Measurements from ENCODE around the gene GHITM. TPM values are rescaled to one million over a fixed set of nuclear protein-coding genes. Genes with fewer than 3 reads are reported as not detected.
"Not testable (repeated sequence)": the region's sequence is repeated elsewhere in the genome, so short reads cannot be mapped to it uniquely, and the experiment has no call there.

Gene GHITM
- total RNA-seq, 2 experiments from 2014 or later: 198 TPM

DNA sequence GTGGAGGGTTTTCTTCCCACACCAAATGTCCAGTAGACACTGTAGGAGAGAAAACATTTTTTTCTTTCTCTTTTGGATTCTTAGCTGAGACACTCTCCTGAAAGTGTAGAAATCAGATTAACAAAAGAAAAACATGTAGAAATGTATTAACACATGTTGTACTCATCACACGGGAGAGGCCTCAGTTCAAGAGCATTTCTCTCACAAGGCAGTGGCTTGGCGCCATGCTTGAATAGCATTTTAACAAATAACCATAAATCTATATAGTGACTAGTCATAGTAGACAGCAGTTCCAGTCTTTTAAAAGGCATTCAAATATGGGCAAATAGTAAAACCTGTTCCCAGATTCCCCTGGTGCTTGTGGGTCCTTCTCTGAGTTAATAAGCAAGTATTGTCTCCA, 38.3 kb upstream of the GHITM start:
- Mint-ChIP-seq H3K4me1 (ENCODE audit: low read depth) (no peaks in the 10 kb centered on the region), H3K36me3 (ENCODE audit: low read depth) (no peaks in the 10 kb centered on the region), H3K27ac (no peak overlapping the region), H3K4me3 (no peak overlapping the region), H3K27me3 (no peaks in the 10 kb centered on the region), H3K9me3 (no peaks in the 10 kb centered on the region)
- ChIA-PET POLR2A (no interaction called here), CTCF (interaction anchor here (0.5 kb wide), 1 partner anchor 1109 kb away, joined by 3 read pairs; no protein-coding TSS in a partner anchor)
- intact Hi-C loops (cut with micrococcal nuclease): no loop called here
- ATAC-seq (no peak), DNase-seq (no peak)
- TF ChIP-seq, protein P1, sequence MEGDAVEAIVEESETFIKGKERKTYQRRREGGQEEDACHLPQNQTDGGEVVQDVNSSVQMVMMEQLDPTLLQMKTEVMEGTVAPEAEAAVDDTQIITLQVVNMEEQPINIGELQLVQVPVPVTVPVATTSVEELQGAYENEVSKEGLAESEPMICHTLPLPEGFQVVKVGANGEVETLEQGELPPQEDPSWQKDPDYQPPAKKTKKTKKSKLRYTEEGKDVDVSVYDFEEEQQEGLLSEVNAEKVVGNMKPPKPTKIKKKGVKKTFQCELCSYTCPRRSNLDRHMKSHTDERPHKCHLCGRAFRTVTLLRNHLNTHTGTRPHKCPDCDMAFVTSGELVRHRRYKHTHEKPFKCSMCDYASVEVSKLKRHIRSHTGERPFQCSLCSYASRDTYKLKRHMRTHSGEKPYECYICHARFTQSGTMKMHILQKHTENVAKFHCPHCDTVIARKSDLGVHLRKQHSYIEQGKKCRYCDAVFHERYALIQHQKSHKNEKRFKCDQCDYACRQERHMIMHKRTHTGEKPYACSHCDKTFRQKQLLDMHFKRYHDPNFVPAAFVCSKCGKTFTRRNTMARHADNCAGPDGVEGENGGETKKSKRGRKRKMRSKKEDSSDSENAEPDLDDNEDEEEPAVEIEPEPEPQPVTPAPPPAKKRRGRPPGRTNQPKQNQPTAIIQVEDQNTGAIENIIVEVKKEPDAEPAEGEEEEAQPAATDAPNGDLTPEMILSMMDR (IDR thresholded peaks at IDR 0.05): no peak

DNA sequence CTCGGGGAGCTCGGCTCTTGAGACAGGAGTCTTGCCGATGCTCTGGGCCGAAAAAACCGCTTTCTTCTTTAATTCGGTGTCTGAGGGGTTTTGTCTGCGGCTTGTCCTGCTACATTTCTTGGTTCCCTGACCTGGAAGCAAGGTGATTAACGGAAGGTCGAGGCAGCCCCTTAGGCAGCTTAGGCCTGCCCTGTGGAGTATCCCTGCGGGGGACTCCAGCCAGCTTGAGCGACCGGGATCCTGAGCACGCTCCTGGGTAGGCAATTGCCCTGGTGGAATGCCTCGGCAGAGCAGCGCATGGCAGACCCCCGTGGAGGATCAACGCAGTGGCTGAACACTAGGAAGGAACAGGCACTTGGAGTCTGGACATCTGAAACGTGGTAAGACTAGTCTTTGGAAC, 30.5 kb upstream of the GHITM start:
- ChIA-PET POLR2A (no interaction called here), CTCF (no interaction called here)
- Mint-ChIP-seq H3K27ac (no peak overlapping the region), H3K9me3 (no peaks in the 10 kb centered on the region), H3K27me3 (peaks cover 4% of the 10 kb centered on the region), H3K4me3 (no peak overlapping the region), H3K36me3 (ENCODE audit: low read depth) (no peaks in the 10 kb centered on the region), H3K4me1 (ENCODE audit: low read depth) (no peaks in the 10 kb centered on the region)
- ATAC-seq: no peak
- TF ChIP-seq, protein P1 (IDR thresholded peaks at IDR 0.05): no peak
- no peak for DNase-seq
- intact Hi-C loops (cut with micrococcal nuclease): no loop called here

DNA sequence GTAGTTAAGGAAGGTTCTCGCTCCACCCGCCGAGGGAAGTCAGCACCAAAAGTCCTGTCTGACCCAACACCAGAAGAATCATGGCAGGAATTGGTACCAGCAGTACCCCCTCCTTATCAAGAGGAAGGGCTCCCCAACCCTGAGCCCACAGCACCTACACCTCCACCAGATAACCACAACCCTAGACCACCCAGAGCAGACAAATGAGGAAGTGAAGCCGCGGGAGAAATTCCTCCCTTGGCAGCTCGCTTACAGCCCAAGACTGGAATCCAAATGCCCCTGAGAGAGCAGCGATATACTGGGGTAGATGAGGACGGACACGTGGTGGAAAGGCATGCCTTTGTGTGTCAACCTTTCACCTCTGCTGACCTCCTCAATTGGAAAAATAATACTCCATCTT, 29.5 kb upstream of the GHITM start:
- H3K27me3 Mint-ChIP-seq; intact Hi-C loops (cut with micrococcal nuclease); ATAC-seq; H3K36me3 Mint-ChIP-seq (ENCODE audit: low read depth); H3K27ac Mint-ChIP-seq; POLR2A ChIA-PET; H3K4me3 Mint-ChIP-seq; H3K4me1 Mint-ChIP-seq (ENCODE audit: low read depth); DNase-seq; H3K9me3 Mint-ChIP-seq; CTCF ChIA-PET: not testable (repeated sequence)

DNA sequence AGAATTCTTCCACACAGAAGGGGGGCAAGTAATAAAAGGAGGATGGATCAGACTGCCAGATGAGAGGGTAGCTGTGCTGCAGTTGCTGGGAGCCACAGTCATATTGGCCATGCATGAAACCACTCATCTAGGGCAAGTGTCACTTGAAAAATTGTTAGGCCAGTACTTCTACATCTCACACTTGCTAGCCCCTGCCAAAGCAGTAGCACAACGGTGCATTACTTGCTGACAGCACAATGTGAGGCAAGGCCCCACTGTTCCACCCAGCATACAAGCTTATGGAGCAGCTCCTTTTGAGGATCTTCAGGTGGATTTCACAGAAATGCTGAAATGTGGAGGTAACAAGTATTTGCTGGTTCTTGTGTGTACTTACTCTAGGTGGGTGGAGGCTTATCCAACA, 25.8 kb upstream of the GHITM start:
- intact Hi-C loops (cut with micrococcal nuclease); H3K4me1 Mint-ChIP-seq (ENCODE audit: low read depth); CTCF ChIA-PET; H3K27me3 Mint-ChIP-seq; DNase-seq; H3K27ac Mint-ChIP-seq; H3K36me3 Mint-ChIP-seq (ENCODE audit: low read depth); H3K4me3 Mint-ChIP-seq; ATAC-seq; H3K9me3 Mint-ChIP-seq: not testable (repeated sequence)
- POLR2A ChIA-PET: interaction anchor here (0.6 kb wide), 1 partner anchor 14 kb away, joined by 3 read pairs; no protein-coding TSS in a partner anchor

DNA sequence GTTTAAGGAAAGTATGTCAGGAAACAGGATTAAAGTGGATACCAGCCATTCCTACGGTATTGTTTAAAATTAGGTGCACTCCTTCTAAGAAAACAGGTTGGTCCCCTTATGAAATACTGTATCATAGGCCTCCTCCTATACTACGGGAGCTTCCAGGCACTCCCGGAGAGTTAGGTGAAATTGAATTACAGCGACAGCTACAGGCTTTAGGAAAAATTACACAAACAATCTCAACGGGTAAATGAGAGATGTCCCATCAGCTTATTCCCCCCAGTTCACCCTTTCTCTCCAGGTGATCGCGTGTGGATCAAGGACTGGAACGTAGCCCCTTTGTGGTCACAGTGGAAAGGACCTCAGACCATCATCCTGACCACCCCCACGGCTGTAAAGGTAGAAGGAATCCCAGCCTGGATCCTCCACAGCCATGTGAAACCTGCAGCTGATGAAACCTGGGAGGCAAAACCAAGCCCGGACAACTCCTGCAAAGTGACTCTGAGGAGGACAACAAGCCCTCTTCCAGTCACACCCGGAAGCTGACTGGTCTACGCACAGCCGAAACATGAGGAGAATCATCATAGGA, 25.1 kb upstream of the GHITM start:
- Mint-ChIP-seq H3K9me3 (no peaks in the 10 kb centered on the region), H3K27me3 (peaks cover 11% of the 10 kb centered on the region), H3K27ac (no peak overlapping the region), H3K36me3 (ENCODE audit: low read depth) (no peaks in the 10 kb centered on the region), H3K4me3 (no peak overlapping the region), H3K4me1 (ENCODE audit: low read depth) (no peaks in the 10 kb centered on the region)
- ATAC-seq (no peak), DNase-seq (no peak)
- POLR2A ChIA-PET: interaction anchor here (0.6 kb wide), 1 partner anchor 13 kb away, joined by 3 read pairs; no protein-coding TSS in a partner anchor
- TF ChIP-seq, protein P1 (IDR thresholded peaks at IDR 0.05): no peak
- CTCF ChIA-PET: no interaction called here
- intact Hi-C loops (cut with micrococcal nuclease): no loop called here

DNA sequence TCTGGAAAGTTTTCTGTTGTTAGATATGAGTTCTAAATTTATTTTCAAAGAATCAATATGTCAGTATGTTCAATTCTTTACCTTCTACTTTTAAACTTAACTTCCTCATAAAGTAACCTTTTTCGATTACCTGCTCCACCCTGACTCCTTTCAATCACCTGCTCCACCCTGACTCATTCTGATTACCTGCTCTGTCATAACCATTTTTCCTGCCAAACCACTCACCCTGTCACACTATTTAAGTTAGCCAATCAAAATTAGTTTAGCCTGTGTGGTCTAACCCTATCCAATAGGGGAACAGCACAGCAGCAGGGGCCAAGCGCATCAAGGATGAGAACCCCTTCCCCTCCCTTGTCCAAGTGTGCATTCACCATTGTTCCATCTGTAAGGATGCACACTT, 22.1 kb upstream of the GHITM start:
- CTCF ChIA-PET; H3K4me3 Mint-ChIP-seq; H3K9me3 Mint-ChIP-seq; H3K4me1 Mint-ChIP-seq (ENCODE audit: low read depth); H3K27ac Mint-ChIP-seq; DNase-seq; H3K27me3 Mint-ChIP-seq; intact Hi-C loops (cut with micrococcal nuclease); ATAC-seq; H3K36me3 Mint-ChIP-seq (ENCODE audit: low read depth); POLR2A ChIA-PET: not testable (repeated sequence)

Data from activated CD8-positive, alpha-beta T cell treated with anti-CD3 and anti-CD28 coated beads for 36 hours (primary cell).